Stimulated activated CD4-positive, alpha-beta T cell treated with anti-CD3 and anti-CD28 coated beads, Interleukin-2, amount 100 ng/mL, for 48 hours (primary cell): ENCODE measurements around the gene ZNF442.
"Not testable (repeated sequence)": the region's sequence is repeated elsewhere in the genome, so short reads cannot be mapped to it uniquely, and the experiment has no call there.

Experiments
- DNase-seq, 2 donors: peaks; one replicate each; pipeline ENCODE4 v3.0.0-alpha.2; 2020

The ZNF442 gene

DNA sequence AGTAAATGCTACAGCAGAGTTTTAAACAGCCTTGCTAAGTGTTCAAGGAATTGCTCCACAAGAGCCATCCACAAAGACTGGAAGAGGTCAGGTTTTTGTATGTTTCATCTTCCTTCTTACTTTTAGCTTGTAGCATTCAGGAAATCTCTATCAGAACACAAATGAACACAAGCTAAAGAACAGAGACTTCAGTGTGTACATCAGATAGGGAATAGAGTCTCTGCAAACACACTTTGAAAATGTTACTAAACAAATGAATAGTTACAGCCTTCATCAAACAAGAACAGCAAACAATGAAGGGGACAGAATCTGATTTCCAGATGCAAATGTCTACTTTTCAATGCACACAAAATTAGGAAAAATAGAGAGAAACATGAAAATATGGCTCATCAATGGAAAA lies 39.8 kb downstream of the ZNF442 start:
- no peak for DNase-seq

DNA sequence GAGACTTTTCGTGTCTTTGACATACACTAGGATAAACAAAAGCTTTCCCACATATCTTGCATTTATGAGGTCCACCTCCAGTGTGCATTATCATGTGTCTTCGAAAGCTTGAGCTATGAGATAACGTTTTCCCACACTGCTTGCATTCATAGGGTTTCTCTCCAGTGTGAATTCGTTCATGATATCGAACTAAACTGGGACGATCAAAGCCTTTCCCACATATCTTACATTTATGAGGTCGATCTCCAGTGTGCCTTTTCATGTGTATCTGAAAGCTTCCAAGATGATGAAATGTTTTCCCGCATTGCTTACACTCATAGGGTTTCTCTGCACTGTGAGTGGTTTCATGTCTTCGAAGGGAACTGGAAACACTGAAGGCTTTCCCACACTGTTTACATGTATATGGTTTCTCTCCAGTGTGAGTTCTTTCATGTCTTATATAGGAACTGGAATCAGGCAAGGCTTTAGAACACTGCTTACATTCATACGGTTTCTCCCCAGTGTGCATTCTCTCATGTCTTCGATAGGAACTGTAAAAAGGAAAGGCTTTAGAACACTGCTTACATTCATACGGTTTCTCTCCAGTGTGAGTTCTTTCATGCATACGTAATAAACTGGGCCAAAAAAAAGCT lies 46.6 kb downstream of the ZNF442 start:
- no peak for DNase-seq

GRCh38 chr19:12314553-12314952 lies 50.9 kb downstream of the ZNF442 start:
- no peak for DNase-seq

- not testable (repeated sequence) for DNase-seq
These were observed 56.6 kb downstream of the ZNF442 start for GRCh38 chr19:12308891-12309290.
